MM.1S (cell line): Measurements from ENCODE around the gene SIRT2.

Experiments
- DNase-seq: peaks from one replicate; pipeline ENCODE4 v3.0.0-alpha.2; 2015
- H2AFZ ChIP-seq: fragments of 300-600 bp; sonication (generic); 2 replicates; pipeline ENCODE4 v1.6.0; 2016; ENCODE audit warnings: antibody characterized with exemption, low read length
- H3F3A ChIP-seq: fragments of 300-600 bp; sonication (generic); 2 replicates; pipeline ENCODE4 v1.6.1; 2016; ENCODE audit warnings: mild to moderate bottlenecking, antibody characterized with exemption, low read length, moderate library complexity, mixed read lengths; ENCODE audit not compliant: insufficient read depth
- H3K27ac ChIP-seq: fragments of 300-600 bp; sonication (generic); 2 replicates; pipeline ENCODE4 v1.5.1; 2016; ENCODE audit warnings: mild to moderate bottlenecking, low read length
- H3K27me3 ChIP-seq: fragments of 300-600 bp; sonication (generic); replicated peaks from 2 replicates; pipeline ENCODE4 v1.6.0; 2016; ENCODE audit warnings: low read length; ENCODE audit not compliant: insufficient read depth
- H3K36me3 ChIP-seq: fragments of 300-600 bp; sonication (generic); replicated peaks from 2 replicates; pipeline ENCODE4 v1.6.1; 2016; ENCODE audit warnings: mild to moderate bottlenecking, low read length, mixed read lengths; ENCODE audit not compliant: insufficient read depth
- H3K4me1 ChIP-seq: fragments of 300-600 bp; sonication (generic); 2 replicates; pipeline ENCODE4 v1.6.1; 2016; ENCODE audit warnings: low read length, mixed read lengths
- H3K4me2 ChIP-seq: fragments of 300-600 bp; sonication (generic); 2 replicates; pipeline ENCODE4 v1.6.0; 2016; ENCODE audit warnings: low read depth, low read length
- H3K4me3 ChIP-seq: fragments of 300-600 bp; sonication (generic); 2 replicates; pipeline ENCODE4 v1.5.1; 2016; ENCODE audit warnings: low read length, mixed read lengths
- H3K79me2 ChIP-seq: fragments of 300-600 bp; sonication (generic); 2 replicates; pipeline ENCODE4 v1.6.1; 2016; ENCODE audit warnings: mixed run types, low read length, mixed read lengths
- H3K9ac ChIP-seq: fragments of 300-600 bp; sonication (generic); 2 replicates; pipeline ENCODE4 v1.6.1; 2016; ENCODE audit warnings: low read length, mixed read lengths
- H3K9me2 ChIP-seq: fragments of 300-600 bp; sonication (generic); replicated peaks from 2 replicates; pipeline ENCODE4 v1.6.1; 2016; ENCODE audit warnings: mild to moderate bottlenecking, low read length, mixed read lengths; ENCODE audit not compliant: insufficient read depth
- H3K9me3 ChIP-seq: fragments of 300-600 bp; sonication (generic); replicated peaks from 2 replicates; pipeline ENCODE4 v1.6.1; 2016; ENCODE audit warnings: mild to moderate bottlenecking, low read length, mixed read lengths; ENCODE audit not compliant: insufficient read depth
- H4K20me1 ChIP-seq: fragments of 300-600 bp; sonication (generic); 2 replicates; pipeline ENCODE4 v1.6.1; 2016; ENCODE audit warnings: mild to moderate bottlenecking, low read length, moderate library complexity, mixed read lengths; ENCODE audit not compliant: insufficient read depth
- EZH2 ChIP-seq: fragments of 300-600 bp; sonication (generic); optimal IDR thresholded peaks from 2 replicates; pipeline ENCODE3; 2017; ENCODE audit warnings: low read depth, mild to moderate bottlenecking, antibody characterized with exemption, low read length, mixed read lengths
- EZH2phosphoT487 ChIP-seq: fragments of 300-600 bp; sonication (generic); IDR thresholded peaks from 2 replicates; pipeline ENCODE4 v1.6.1; 2018; ENCODE audit warnings: antibody characterized with exemption, low read length
- TF ChIP-seq, protein P1 (sequence below): fragments of 300-600 bp; sonication (generic); IDR thresholded peaks from 2 replicates; pipeline ENCODE4 v1.5.1; 2016; ENCODE audit warnings: antibody characterized with exemption, low read length, mixed read lengths

SIRT2 gene

DNA sequence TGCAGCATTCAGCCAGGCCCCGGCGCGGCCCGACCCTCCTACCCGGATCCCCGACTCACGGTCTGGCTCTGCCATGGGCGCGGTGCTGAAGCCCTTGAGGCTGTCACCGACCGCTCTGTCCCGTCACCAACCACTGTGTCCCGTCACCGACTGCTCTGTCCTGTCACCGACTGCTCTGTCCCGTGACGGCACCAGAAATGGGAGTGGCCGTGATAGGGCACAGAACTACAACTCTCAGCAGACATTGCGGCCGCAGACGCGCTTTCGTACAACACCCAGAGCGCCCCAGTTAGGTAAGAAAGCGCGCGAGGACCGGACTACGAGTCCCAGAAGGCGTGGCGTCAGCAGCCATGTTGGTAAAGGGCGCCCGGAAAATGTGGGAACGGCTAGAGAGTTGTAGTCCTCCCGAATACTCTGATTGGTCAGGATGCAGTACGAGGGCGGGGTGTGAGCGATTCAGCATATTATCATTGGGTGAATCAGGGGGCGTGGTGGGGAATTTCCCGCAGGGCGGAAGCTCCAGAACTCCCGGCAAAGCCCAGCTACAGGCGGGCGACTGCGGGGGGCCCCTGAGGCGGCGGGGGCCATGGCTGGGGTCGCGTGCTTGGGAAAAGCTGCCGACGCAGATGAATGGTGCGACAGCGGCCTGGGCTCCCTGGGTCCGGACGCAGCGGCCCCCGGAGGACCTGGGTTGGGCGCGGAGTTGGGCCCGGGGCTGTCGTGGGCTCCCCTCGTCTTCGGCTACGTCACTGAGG, at the start of gene SIRT2, which contains the start of gene NFKBIB:
Gene SIRT2 (minus strand): TSS at position 172 of the 755 bp plus-strand sequence. CDS start 97 bp downstream, at position 75.
Gene NFKBIB (plus strand): TSS at position 523 of the 755 bp plus-strand sequence. CDS start 64 bp downstream, at position 587.
- peak; percentile 100 for DNase-seq
- no peaks in the 10 kb centered on the region for H3K9me2 ChIP-seq
- H3K4me3 ChIP-seq: peak within 1 kb of the TSS; percentile 94
- peak within 1 kb of the TSS; percentile 60; the same call in 1 of the 2 replicates for H3K27ac ChIP-seq
- peak within 1 kb of the TSS; percentile 90 for H3K9ac ChIP-seq
- peaks cover 6% of the 10 kb centered on the region for H3F3A ChIP-seq
- TF ChIP-seq, protein P1, sequence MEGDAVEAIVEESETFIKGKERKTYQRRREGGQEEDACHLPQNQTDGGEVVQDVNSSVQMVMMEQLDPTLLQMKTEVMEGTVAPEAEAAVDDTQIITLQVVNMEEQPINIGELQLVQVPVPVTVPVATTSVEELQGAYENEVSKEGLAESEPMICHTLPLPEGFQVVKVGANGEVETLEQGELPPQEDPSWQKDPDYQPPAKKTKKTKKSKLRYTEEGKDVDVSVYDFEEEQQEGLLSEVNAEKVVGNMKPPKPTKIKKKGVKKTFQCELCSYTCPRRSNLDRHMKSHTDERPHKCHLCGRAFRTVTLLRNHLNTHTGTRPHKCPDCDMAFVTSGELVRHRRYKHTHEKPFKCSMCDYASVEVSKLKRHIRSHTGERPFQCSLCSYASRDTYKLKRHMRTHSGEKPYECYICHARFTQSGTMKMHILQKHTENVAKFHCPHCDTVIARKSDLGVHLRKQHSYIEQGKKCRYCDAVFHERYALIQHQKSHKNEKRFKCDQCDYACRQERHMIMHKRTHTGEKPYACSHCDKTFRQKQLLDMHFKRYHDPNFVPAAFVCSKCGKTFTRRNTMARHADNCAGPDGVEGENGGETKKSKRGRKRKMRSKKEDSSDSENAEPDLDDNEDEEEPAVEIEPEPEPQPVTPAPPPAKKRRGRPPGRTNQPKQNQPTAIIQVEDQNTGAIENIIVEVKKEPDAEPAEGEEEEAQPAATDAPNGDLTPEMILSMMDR: no peak
- TF ChIP-seq EZH2 (no peak), EZH2phosphoT487 (no peak)
- peak within 1 kb of the TSS; percentile 92 for H2AFZ ChIP-seq
- H4K20me1 ChIP-seq: no peaks in the 10 kb centered on the region
- H3K4me2 ChIP-seq: peak within 1 kb of the TSS; percentile 98
- H3K36me3 ChIP-seq: no peaks in the 10 kb centered on the region
- H3K9me3 ChIP-seq: no peaks in the 10 kb centered on the region
- peaks cover 69% of the 10 kb centered on the region for H3K79me2 ChIP-seq
- no peaks in the 10 kb centered on the region for H3K27me3 ChIP-seq
- H3K4me1 ChIP-seq: peaks cover 17% of the 10 kb centered on the region; the same call in 1 of the 2 replicates

GRCh38 chr19:38946229-38947010, 47.0 kb upstream of the SIRT2 start:
- Histone ChIP-seq H3K36me3 (no peaks in the 10 kb centered on the region), H2AFZ (no peak overlapping the region)
- DNase-seq: no peak

DNA sequence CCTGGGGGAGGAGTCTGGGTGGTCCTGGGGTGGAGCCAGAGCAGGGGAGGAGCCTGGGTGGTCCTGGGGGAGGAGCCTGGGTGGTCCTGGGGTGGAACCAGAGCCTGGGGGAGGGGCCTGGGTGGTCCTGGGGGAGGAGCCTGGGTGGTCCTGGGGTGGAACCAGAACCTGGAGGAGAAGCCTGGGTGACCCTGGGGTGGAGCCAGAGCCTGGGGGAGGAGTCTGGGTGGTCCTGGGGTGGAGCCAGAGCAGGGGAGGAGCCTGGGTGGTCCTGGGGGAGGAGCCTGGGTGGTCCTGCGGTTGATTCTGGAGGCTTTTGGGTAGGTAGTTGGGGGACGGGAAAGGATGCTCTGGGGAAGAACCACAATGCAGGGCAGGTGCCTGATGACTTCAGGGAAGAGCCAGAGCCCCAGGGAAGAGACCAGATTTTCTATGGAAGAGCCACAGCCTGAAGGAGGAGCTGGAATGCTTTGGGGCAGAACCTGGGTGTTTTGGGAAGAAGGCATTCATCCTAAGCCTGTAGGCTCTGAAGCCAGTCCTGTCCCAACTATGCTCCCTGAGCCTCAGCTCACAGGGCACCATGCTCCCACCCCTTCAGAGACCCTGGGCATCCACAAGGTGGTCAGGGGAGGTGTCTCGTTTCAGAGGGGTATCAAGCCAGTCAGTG, 46.3 kb upstream of the SIRT2 start:
- H3K9me3 ChIP-seq: no peaks in the 10 kb centered on the region

More at GRCh38 chr19:38946229-38947010, 47.0 kb upstream of the SIRT2 start:
- Histone ChIP-seq H3K79me2 (no peaks in the 10 kb centered on the region), H3K4me2 (no peak overlapping the region), H3K4me1 (no peaks in the 10 kb centered on the region), H4K20me1 (no peaks in the 10 kb centered on the region), H3K9me2 (no peaks in the 10 kb centered on the region), H3F3A (no peaks in the 10 kb centered on the region), H3K27ac (no peak overlapping the region), H3K9me3 (no peaks in the 10 kb centered on the region), H3K27me3 (peaks cover 34% of the 10 kb centered on the region), H3K9ac (no peak overlapping the region), H3K4me3 (no peak overlapping the region)
- TF ChIP-seq EZH2phosphoT487: no peak
- TF ChIP-seq, protein P1: no peak
- TF ChIP-seq EZH2: no peak

More for the DNA sequence above, 46.3 kb upstream of the SIRT2 start:
- no peaks in the 10 kb centered on the region for H3K4me1 ChIP-seq
- H3K9me2 ChIP-seq: no peaks in the 10 kb centered on the region
- no peaks in the 10 kb centered on the region for H3F3A ChIP-seq
- H3K4me2 ChIP-seq: no peak overlapping the region
- H3K9ac ChIP-seq: no peak overlapping the region
- H4K20me1 ChIP-seq: no peaks in the 10 kb centered on the region
- H3K79me2 ChIP-seq: no peaks in the 10 kb centered on the region
- H3K27ac ChIP-seq: no peak overlapping the region
- DNase-seq: no peak
- H3K27me3 ChIP-seq: peaks cover 29% of the 10 kb centered on the region
- TF ChIP-seq, protein P1: no peak
- TF ChIP-seq EZH2phosphoT487 (no peak), EZH2 (no peak)
- H3K4me3 ChIP-seq: no peak overlapping the region
- H2AFZ ChIP-seq: no peak overlapping the region
- no peaks in the 10 kb centered on the region for H3K36me3 ChIP-seq
